Activated T-cell treated with anti-CD3 and anti-CD28 coated beads for 1 hour (primary cell): ENCODE data around the gene UPK3A.
"Not testable (repeated sequence)": the region's sequence is repeated elsewhere in the genome, so short reads cannot be mapped to it uniquely, and the experiment has no call there.

Experiments
- DNase-seq: peaks from one replicate; pipeline ENCODE4 v3.0.0-alpha.2; 2020; ENCODE audit warnings: low read depth

The UPK3A gene

GRCh38 chr22:45257941-45258340, 26.8 kb upstream of the UPK3A start:
- DNase-seq = not testable (repeated sequence)

GRCh38 chr22:45259754-45260394, 24.9 kb upstream of the UPK3A start:
- no peak for DNase-seq

GRCh38 chr22:45260395-45260759, 24.4 kb upstream of the UPK3A start:
- DNase-seq = not testable (repeated sequence)

GRCh38 chr22:45261407-45262088, 23.2 kb upstream of the UPK3A start:
- DNase-seq = no peak

- no peak for DNase-seq
Measured at GRCh38 chr22:45262195-45262930, 22.4 kb upstream of the UPK3A start.

GRCh38 chr22:45262931-45263462, 21.8 kb upstream of the UPK3A start:
- no peak for DNase-seq

GRCh38 chr22:45263463-45264269, 21.1 kb upstream of the UPK3A start:
- DNase-seq = no peak

GRCh38 chr22:45265535-45265934, 19.2 kb upstream of the UPK3A start:
- DNase-seq = no peak

- DNase-seq = no peak
Measured at GRCh38 chr22:45268167-45268957, 16.4 kb upstream of the UPK3A start.

- DNase-seq = peak; percentile 93
Measured at GRCh38 chr22:45268958-45269844, 15.5 kb upstream of the UPK3A start.

- DNase-seq = no peak
Measured at GRCh38 chr22:45270095-45271020, 14.4 kb upstream of the UPK3A start.

- no peak for DNase-seq
Measured at GRCh38 chr22:45271667-45272201, 13.0 kb upstream of the UPK3A start.

GRCh38 chr22:45272498-45272897, 12.3 kb upstream of the UPK3A start:
- no peak for DNase-seq

- DNase-seq = no peak
Measured at GRCh38 chr22:45273452-45274075, 11.2 kb upstream of the UPK3A start.

- no peak for DNase-seq
Measured at GRCh38 chr22:45276507-45277105, 8.1 kb upstream of the UPK3A start.

- DNase-seq = not testable (repeated sequence)
Measured at GRCh38 chr22:45277720-45278119, 7.0 kb upstream of the UPK3A start.

- no peak for DNase-seq
Measured at GRCh38 chr22:45278125-45278524, 6.6 kb upstream of the UPK3A start.

GRCh38 chr22:45280587-45280980, 4.2 kb upstream of the UPK3A start:
- no peak for DNase-seq
